Measurements from ENCODE around the gene HAUS1.
"Not testable (repeated sequence)": the region's sequence is repeated elsewhere in the genome, so short reads cannot be mapped to it uniquely, and the experiment has no call there.

The HAUS1 gene

DNA sequence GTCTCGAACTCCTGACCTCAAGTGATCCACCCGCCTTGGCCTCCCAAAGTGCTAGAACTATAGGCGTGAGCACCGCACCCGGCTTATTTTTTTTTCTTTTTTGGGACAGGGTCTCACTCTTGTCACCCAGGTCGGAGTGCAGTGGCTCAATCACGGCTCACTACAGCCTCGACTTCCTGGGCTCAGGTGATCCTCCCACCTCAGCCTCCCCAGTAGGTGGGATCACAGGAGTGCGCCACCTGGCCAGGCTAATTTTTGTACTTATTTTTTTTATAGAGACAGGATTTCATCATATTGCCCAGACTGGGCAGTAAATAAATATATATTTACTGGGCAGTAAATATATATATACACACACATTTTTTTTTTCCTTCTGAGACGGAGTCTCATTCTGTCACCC, 8.7 kb upstream of the HAUS1 start:
- no peak for DNase-seq

DNA sequence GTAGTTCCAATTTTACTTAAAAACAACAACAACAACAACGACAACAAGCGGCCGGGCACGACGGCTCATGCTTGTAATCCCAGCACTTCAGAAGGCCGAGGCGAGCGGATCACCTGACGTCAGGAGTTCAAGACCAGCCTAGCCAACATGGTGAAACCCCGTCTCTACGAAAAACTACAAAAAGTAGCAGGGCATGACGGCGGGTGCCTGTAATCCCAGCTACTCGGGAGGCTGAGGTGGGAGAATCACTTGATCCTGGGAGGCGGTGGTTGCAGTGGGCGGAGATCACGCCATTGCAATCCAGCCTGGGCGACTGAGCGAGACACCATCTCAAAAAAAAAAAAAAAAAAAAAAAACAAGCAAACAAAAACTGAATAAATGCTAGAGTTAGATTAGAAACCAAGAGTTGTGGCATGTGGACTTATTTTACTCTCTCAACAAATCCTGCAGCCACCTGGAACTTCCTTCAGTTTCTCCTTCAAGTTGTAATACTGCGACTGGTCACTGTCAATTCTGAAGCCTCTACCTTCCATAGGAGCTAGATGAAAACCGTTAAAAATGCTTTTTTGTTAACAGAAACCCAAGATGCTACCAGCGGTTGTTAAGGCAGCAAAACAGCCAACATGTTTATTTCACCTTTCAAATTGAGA, 7.4 kb upstream of the HAUS1 start:
- no peak for DNase-seq

DNA sequence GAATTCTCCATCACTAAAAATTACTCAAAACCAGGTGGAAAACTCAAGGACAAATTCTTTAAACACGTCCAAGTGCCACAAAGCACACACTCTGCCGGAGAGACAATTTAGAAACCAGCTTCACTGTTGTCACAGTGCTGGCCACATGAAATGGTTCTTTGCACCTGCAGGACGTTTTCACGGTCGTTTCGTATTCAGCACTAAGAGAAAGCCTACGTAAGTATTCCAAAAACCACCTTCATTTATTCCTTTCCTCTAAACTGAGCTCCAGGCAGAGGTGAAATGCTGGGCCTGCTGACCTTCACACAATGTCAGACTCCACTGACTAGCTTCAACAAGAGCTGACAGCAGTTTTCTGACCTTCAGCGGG, 6.8 kb upstream of the HAUS1 start:
- DNase-seq = no peak

DNA sequence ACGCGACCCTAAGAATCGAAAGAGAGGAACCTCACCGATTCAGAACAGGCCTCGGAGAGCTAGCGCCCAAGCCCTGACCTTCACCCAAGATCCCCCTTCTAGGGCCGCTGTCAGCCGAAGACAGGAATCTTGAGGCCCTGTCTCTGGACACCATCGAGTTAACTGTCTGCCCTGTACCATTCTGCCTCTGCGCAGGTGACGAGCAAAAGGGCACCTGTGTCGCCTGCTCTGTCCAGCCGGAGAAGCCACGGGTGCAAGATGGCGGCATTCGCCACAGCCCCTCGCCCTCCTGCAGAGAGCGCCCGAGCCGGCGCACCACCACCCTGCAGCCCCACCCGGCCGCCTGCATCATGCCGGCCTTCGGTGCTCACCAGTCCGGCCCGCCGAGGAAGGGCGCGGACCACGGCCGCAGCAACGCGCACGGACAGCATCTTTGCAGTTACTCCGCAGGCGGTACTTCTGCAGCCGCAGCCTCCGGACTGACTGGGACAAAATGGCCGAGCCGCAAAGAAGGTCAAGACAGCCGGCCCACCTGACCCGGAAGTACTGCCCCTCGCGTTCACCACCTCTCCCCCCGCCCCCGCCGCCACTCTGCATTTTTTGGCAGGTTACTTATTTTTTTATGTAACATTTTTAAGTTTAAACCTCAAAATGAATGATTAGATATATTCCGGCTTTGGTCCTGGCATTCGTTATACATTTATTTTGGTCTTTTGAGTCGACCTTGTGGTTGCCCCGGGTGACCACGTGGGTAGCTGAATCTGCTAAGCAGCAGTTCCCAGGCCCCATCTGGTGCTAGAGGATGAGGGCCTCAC, 6.2 kb upstream of the HAUS1 start, which contains the start of gene ATP5F1A:
ATP5F1A (minus strand) TSS at position 496 of the 815 bp plus-strand sequence; CDS start at position 431, 65 bp downstream.
- peak; percentile 87 for DNase-seq

DNA sequence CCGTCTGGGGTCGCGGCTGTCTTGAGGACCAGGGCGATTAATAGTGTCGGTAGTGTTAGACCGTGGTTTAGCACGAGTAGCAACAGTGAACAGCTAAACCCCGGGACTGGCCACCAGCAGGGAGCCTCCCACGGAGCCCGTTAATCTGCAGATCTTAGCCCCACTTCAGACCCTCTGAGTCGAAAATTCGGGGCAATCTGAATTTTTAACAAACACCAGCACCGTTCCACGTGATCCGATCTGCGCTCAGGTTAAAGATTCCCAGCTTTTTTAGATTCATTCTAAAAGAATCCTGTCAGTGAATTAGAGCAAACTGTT, 5.6 kb upstream of the HAUS1 start:
- no peak for DNase-seq

DNA sequence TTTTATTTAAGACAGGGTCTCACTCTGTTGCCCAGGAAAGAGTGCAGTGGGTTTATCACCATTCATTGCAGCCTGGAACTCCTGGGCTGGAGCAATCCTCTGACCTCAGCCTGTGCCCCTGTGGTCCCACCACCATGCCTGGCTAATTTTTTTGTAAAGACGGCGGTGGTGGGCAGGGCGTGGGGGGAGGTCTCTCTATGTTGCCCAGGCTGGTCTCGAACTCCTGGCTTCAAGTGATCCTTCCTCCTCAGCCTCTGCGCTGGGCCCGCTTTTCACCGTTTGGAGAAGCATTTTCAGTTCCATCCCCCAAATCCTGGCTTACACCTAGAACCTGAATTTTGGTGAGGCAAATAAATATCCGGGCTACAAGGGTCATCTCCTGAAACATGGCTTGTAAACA, 4.7 kb upstream of the HAUS1 start:
- no peak for DNase-seq

DNA sequence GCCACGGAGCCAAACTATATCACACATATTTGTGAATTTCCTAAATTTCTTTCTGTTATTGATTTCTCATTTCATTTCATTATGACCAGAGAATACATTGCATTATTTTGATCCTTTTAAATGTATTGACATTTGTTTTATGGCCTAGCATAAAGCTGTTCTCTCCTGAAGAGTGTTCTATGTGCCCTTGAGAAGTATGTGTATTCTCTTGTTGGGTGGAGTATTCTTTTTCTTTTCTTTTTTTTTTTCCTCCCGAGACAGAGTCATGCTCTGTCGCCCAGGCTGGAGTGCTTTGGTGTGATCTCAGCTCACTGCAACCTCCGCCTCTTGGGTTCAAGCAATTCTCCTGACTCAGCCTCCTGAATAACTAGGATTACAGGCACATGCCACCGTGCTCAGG, 5.2 kb downstream of the HAUS1 start:
- DNase-seq = no peak

DNA sequence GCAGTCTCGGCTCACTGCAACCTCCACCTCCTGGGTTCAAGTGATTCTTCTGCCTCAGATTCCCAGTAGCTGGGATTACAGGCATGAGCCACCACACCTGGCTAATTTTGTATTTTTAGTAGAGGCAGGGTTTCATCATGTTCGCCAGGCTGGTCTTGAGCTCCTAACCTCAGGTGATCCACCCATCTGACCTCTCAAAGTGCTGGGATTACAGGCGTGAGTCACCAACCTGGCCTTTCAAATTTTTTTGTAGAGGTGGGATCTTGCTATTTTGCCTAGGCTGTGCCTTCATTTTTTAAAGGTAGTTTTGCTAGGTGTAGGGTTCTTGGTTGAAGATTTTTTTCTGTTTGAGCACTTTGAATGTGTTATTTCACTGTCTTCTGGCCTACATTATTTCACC, 6.2 kb downstream of the HAUS1 start:
- no peak for DNase-seq

DNA sequence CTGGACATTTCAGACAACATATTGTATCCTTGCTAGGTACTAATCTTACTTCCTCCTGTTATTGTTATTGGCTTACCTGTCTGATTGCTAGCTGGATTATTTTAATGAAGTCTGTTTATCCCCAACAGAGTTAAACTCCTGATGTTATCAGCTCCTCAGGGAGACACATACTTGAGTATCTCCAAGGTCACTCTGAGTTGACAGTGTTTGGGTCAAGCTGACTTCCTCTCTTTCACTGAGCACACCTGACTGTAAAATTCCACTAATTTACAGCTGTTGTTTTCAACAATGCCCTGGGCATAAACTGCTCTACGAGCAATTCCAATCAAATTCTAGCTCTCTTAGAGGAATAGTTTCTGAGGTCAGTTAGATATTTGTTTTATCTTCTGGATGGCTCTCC, 9.6 kb downstream of the HAUS1 start:
- no peak for DNase-seq

DNA sequence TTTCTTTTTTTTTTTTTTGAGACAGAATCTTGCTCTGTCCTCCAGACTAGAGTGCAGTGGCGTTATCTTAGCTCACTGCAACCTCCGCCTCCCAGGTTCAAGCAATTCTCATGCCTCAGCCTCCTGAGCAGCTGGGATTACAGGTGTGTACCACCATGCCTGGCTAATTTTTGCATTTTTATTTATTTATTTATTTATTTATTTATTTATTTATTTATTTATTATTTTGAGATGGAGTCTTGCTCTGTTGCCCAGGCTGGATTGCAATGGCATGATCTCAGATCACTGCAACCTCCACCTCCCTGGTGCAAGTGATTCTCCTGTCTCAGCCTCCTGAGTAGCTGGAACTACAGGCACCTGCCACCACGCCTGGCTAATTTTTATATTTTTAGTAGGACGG, 22.4 kb downstream of the HAUS1 start:
- DNase-seq = not testable (repeated sequence)

DNA sequence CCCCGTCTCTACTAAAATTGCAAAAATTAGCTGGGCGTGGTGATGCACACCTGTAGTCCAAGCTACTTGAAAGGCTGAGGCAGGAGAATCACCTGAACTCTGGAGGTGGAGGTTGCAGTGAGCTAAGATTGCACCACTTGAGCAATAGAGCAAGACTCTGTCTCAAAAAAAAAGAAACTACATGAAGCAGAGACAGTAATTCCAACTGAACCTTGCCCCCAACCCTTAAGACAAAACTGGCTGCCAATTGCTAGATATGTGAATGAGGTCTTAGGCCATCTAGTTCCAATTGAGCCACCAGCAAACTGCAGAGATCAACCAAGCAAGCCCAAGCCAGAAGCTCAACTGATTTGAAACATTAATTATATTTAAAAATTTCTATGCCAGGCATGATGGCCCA, 25.9 kb downstream of the HAUS1 start:
- no peak for DNase-seq

DNA sequence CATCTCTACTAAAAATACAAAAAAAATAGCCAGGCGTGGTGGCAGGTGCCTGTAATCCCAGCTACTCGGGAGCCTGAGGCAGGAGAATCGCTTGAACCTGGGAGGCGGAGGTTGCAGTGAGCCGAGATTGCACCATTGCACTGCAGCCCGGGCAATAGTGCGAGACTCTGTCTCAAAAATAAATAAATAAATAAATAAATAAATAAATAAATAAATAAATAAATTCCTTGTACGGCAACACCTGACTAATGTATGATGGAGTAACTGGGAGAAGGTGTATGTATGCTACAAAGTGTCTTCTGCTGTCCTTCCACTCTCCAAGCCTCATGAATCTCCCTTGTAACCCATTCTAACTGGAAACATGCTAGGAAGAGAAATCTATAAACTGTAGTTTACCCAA, 26.4 kb downstream of the HAUS1 start:
- DNase-seq = not testable (repeated sequence)

DNA sequence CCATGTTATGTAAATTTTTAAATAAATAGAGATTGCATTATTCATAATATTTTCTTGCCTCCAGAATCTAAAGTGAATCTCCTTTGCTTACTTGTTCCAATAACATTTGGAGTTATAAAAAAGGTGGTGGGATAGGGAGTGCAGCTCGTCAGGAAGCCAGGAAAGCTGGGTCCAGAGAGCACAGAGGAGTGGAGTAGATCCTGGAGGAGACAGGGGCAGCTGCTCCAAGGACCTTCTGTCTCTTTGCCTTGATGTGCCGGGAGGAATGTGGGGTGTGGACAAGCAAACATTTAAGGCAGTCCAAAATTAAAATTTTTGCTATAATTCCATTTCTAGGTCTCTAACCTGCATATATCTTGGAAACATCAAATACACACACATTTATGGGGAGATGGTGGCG, 29.3 kb downstream of the HAUS1 start:
- DNase-seq = no peak

DNA sequence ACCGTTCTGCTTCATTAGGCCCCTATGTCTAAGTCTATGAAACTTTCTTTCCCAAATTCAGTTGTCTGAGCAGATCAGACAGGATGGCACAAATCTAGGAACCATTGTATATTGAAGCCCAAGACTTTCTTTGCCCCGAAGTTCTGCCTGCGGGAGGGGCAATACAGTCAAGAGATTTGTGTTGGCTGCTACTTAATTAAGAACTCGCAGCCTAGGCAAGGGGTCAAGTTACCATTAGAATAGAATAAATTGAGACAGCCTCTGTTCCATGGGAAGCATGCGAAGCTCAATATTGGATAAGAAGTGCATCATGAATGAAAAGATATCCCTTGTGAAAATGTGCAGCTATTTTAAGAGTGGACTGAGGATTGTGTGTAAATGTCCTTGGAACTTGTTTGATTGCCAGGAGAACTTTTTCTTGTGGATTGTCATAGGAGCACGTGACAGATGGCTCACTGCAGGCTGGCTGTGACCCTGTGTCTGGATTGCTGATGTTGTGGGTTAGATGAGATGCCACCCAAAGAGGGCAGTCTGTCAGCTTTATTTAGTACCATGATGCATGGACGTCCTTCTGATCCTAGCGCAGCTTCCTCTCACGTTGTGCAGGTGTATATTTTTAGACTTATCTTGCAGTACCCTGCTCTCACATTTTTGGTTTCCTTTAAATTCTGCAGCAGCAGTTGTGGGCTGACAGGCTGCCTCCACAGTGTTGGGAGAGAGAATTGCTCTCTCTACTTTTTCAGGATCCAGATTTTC, 30.9 kb downstream of the HAUS1 start:
- DNase-seq = no peak

DNA sequence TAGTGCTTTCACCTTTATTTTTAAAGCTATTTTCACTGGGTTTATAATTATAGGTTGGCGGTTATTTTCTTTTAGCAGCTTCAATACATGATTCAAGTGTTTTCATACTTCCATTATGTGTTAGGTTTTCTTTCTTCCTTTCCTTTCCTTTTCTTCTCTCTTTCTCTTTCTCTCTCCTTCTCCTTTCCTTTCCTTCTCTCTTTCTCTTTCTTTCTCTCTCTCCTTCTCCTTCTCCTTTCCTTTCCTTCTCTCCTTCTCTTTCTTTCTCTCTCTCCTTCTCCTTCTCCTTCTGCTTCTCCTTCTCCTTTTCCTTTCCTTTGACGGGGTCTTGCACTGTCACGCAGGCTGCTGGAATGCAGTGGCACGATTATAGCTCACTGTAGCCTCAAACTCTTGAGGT, 36.0 kb downstream of the HAUS1 start:
- DNase-seq = no peak

DNA sequence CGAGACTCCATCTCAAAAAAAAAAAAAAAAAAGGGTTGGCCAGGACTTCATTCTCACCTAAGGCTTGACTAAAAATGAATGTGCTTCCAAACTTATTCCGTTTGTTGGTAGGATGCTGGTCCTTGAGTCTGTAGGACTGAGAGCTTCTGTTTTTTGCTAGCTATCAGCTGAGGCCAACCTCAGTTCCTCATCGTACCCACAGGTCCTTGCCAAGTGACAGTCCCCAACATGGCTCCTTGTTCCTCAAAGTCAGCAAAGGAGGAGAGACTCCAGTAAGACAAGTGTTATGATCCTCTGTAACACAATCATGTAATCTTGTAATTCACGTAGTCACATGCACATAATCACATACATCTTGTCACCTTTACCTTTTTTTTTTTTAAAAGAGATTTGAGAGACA, 37.0 kb downstream of the HAUS1 start:
- DNase-seq = no peak

DNA sequence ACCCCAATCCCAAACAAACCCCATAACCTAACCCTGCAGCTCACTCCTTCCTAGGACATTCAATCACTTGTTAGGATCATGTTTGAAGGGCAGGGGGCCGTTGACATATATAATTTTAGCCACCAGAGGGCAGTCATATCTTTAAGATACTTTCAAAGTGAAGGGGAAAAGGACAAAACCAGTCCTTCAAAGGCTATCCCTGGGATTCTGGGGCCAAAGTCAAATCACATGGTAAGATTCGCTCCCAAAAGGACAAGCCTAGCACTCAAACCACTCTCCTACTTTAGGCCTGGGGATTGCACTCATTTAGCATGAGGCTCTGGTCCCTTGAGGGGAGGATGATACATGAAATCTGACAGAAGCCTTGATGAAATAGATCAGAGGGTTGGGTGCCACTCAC, 44.6 kb downstream of the HAUS1 start:
- DNase-seq = peak; percentile 52

DNA sequence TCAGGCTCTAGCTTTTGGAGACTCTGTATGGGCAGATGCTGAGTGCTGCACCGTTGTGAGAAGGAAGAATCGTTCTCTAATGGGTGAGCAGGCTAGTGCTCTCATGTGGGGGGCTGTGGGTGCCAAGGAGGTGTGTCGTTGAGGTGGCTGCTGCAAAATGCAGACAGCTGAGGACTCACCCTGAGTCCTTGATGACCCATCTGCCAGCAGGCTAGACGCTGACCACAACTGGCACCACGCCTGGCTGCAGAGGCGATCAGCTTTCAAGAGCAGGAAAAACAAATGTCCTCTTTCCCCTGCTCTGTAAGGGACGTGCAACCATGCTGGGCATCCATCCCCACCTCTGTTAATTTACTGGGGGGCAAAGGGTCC, 48.2 kb downstream of the HAUS1 start:
- DNase-seq = no peak

DNA sequence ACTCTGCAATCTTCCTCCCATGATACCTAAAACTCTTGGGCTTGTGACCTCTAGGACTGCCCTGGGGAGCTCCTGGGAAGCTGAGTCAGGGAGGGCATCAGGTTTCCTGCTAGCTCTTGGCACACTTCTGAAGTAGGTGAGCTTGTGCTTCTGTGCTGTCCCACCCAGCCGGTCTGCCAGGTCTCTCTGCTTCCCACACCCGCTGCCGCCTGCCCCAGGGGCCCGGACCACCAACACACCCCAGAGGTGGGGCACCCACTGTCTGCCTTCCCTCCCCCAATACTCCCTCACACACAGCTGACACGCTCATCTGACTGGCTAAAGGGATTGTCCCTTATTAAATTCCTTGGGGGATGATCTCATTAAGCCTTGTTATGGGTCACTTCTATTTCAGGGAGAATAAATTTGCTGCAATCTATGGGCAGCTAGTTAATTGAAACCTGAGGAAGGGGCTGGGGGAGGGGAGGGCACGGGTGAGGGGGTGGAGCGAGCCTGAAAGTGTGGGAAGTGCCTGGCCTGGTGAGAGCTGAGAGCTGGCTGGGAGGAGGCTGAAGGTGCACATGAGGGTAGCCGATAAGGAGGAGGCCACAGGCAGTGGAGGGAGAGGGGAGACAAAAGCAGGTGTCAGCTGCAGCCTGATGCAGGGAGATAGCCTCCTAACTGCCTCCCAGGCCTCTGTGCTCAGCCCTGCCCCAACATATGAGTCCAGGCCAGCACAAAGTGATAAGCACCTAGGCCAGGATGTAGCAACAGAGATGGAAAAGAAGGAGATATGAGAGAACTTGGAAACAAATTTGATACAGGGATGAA, 48.8 kb downstream of the HAUS1 start:
- no peak for DNase-seq

DNA sequence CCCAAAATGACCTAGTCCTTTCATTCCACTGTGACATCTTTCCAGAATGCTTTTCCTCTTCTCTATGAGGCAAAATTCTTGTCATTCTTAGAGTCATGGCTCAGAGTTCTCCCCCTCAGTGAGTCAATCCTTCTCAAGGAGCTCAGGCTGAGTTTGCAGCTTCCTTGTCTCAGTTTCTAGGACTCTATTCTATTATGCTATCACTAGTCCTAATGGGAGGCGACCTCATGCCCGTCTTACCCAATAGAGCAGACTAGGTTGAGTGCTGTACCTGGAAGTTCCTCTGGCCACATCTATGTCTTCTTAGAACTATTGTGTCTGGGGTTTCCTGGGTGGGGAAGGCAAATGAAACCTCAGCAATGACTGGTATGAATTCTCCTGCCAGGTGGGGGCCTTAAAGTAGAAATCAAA, 51.5 kb downstream of the HAUS1 start:
- no peak for DNase-seq

DNA sequence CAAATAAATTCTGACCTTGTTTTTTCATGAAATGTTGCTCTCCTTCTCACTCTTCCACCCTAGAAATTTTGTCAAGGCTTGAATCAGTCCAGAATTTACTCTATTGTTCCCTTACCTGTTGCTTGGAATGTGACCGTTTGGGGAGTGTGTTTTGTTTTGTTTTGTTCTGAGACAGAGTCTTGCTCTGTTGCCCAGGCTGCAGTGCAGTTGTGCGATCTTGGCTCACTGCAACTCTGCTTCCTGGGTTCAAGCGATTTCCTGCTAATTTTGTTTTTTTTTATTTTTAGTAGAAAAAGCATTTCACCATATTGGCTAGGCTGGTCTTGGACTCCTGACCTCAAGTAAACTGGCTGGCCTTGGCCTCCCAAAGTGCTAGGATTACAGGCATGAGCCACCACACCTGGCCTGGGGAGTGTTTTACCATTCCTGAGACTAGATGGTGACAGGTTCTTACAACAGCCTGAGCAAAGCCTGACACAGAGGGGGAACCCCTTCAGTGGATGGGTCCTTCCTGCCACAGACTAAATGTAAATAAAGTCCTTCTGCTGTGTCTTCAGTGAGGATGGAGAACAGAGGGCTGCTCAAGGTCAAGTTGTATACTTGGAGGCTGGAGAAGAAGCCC, 52.0 kb downstream of the HAUS1 start:
- DNase-seq = no peak

DNA sequence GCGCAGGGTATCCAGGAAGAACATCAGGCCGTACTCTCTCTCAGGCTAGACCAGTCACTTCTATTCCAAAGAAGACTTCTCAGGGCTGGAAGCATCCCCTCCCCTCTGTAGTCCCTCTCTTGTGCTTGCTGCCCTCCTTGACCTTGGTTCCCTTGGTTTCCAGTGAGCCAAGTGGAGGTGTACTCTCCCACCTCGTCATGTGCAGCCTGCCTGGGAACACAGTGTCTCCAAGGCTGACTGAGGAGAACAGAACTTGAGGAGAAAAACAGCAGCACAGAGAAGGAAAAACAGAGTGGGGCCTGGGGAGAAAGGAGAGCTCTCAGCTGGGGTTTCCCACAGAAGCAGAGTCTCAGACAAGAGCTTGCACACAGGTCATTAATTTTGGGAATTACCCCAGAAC, 52.7 kb downstream of the HAUS1 start:
- DNase-seq = no peak

DNA sequence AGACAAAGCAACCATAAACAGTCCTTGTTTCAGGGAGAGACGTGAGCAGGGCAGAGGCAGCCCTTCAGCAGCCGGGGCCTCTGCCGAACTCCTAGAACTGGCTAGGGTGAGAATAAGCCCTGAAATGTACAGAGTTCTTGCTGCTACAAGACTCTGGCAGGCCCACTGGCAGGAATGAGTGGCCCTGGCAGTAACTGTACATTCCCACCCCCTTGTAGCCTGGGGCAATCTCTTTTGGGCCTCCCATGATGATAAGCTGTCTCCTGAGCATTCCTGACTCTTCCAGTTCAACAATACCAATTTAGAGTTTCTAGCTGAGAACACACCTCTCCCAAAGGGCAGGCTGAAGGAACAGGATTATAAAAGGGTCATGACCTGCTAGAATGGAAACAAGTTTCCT, 54.3 kb downstream of the HAUS1 start:
- no peak for DNase-seq

All from NCI-H1105 treated with DMSO at 0.1 percent for 48 hours (cell line).